IPS-18a (cell line): ENCODE data around the gene PHF10.
A peak's percentile ranks its signal among the peaks of the same experiment; 100 is the strongest.

Experiments
- H3K27ac ChIP-seq: one replicate; pipeline ENCODE4 v1.5.1; 2013; ENCODE audit warnings: low read length
- H3K27me3 ChIP-seq: one replicate; pipeline ENCODE4 v1.6.1; 2013; ENCODE audit warnings: mild to moderate bottlenecking, low read length; ENCODE audit not compliant: control insufficient read depth, insufficient read depth
- H3K36me3 ChIP-seq: one replicate; pipeline ENCODE4 v1.6.1; 2013; ENCODE audit warnings: low read depth, low read length; ENCODE audit not compliant: control insufficient read depth
- H3K4me1 ChIP-seq: one replicate; pipeline ENCODE4 v1.6.1; 2013; ENCODE audit warnings: low read depth, low read length; ENCODE audit not compliant: control insufficient read depth
- H3K4me3 ChIP-seq: one replicate; pipeline ENCODE4 v1.5.1; 2013; ENCODE audit warnings: low read length
- H3K9ac ChIP-seq: one replicate; pipeline ENCODE4 v1.6.1; 2013; ENCODE audit warnings: mild to moderate bottlenecking, low read length, moderate library complexity
- H3K9me3 ChIP-seq: one replicate; pipeline ENCODE4 v1.6.1; 2013; ENCODE audit warnings: low read depth, low read length; ENCODE audit not compliant: control insufficient read depth

PHF10 gene

GRCh38 chr6:169720207-169720855 lies 4.0 kb downstream of the PHF10 start:
- peaks cover 11% of the 10 kb centered on the region for H3K27me3 ChIP-seq
- H3K4me1 ChIP-seq = peaks cover 8% of the 10 kb centered on the region
- H3K4me3 ChIP-seq = no peak overlapping the region
- H3K36me3 ChIP-seq = peaks cover 21% of the 10 kb centered on the region
- H3K27ac ChIP-seq = no peak overlapping the region
- H3K9ac ChIP-seq = no peak overlapping the region
- H3K9me3 ChIP-seq = no peaks in the 10 kb centered on the region

DNA sequence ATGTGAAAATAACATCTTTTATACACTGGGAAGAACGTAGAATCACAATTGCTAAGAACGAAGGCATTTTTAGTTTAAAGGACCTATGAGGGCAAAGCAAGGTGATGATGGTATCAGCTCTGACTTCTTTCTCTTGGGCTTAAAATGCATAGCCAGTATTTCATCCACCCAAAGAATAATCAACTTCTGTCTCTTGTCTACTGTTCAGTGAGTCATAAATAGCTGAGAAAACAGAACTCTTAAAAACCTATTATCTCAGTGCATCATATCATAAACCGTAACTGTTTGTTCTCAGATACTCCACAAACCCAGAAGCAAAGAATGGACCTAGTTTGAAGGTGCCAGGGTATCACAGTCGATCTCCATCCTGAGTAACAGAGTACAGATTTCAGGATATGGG lies 5.2 kb downstream of the PHF10 start:
- Histone ChIP-seq H3K36me3 (peaks cover 34% of the 10 kb centered on the region), H3K27me3 (peaks cover 11% of the 10 kb centered on the region), H3K27ac (no peak overlapping the region), H3K4me3 (no peak overlapping the region), H3K9ac (no peak overlapping the region), H3K4me1 (peaks cover 8% of the 10 kb centered on the region), H3K9me3 (no peaks in the 10 kb centered on the region)

GRCh38 chr6:169714595-169714994 lies 9.7 kb downstream of the PHF10 start:
- Histone ChIP-seq H3K9me3 (no peaks in the 10 kb centered on the region), H3K9ac (no peak overlapping the region), H3K27me3 (no peaks in the 10 kb centered on the region), H3K27ac (no peak overlapping the region), H3K4me3 (no peak overlapping the region), H3K36me3 (peaks cover 65% of the 10 kb centered on the region), H3K4me1 (no peaks in the 10 kb centered on the region)

GRCh38 chr6:169714178-169714577 lies 10.1 kb downstream of the PHF10 start:
- Histone ChIP-seq H3K27me3 (no peaks in the 10 kb centered on the region), H3K9ac (no peak overlapping the region), H3K4me1 (no peaks in the 10 kb centered on the region), H3K4me3 (no peak overlapping the region), H3K36me3 (peaks cover 69% of the 10 kb centered on the region), H3K9me3 (no peaks in the 10 kb centered on the region), H3K27ac (no peak overlapping the region)

- Histone ChIP-seq H3K9me3 (no peaks in the 10 kb centered on the region), H3K36me3 (peaks cover 66% of the 10 kb centered on the region), H3K27me3 (no peaks in the 10 kb centered on the region), H3K4me3 (no peak overlapping the region), H3K4me1 (no peaks in the 10 kb centered on the region), H3K9ac (no peak overlapping the region), H3K27ac (no peak overlapping the region)
Measured at GRCh38 chr6:169710009-169710408, 14.3 kb downstream of the PHF10 start.

- H3K27ac ChIP-seq = no peak overlapping the region
- H3K4me1 ChIP-seq = no peaks in the 10 kb centered on the region
- no peak overlapping the region for H3K4me3 ChIP-seq
- peaks cover 62% of the 10 kb centered on the region for H3K36me3 ChIP-seq
- no peaks in the 10 kb centered on the region for H3K27me3 ChIP-seq
- no peaks in the 10 kb centered on the region for H3K9me3 ChIP-seq
- no peak overlapping the region for H3K9ac ChIP-seq
Measured at GRCh38 chr6:169709293-169709692, 15.0 kb downstream of the PHF10 start.

DNA sequence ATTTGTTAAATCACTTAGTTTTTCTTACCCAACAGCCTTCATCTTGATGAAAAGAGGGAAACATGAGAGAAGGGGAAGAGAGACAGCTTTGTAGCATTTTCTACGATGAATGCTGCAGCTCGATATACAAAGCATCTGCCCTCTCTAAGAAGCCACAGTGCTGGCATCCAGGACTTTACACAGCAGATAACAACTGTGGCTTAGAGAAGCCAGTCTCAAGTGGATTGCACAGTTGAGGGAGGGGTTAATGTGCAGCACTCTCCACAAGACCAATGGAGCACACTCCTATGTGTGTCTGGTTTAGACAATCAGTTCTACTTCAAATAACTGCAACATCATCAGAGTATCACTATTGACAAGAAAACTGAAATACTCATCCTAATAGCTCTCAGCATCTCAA lies 16.5 kb downstream of the PHF10 start:
- Histone ChIP-seq H3K27ac (no peak overlapping the region), H3K4me3 (no peak overlapping the region), H3K9ac (no peak overlapping the region), H3K4me1 (peaks cover 13% of the 10 kb centered on the region), H3K36me3 (peaks cover 53% of the 10 kb centered on the region), H3K27me3 (no peaks in the 10 kb centered on the region), H3K9me3 (no peaks in the 10 kb centered on the region)

DNA sequence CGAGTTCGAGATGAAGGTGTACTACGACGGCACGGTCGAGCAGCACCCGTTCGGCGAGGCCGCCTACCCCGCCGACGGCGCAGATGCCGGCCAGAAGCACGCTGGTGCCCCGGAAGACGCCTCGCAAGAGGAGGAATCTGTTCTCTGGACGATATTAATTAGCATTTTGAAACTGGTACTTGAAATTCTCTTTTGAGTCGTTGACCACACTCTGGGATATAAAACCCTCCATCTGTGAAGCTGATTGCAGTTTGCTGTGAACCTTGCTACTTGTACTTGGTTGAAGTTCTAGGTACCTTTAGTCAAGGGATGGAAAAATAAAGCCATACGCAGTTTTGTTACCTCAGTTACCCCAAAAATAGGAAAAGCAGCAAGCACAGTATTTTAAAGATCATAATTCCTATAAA lies 21.5 kb downstream of the PHF10 start:
- H3K9me3 ChIP-seq = no peaks in the 10 kb centered on the region
- no peaks in the 10 kb centered on the region for H3K27me3 ChIP-seq
- peak overlapping the region; percentile 93 for H3K4me3 ChIP-seq
- H3K27ac ChIP-seq = peak overlapping the region; percentile 80
- peak overlapping the region; percentile 89 for H3K9ac ChIP-seq
- H3K4me1 ChIP-seq = peaks cover 23% of the 10 kb centered on the region
- H3K36me3 ChIP-seq = peaks cover 19% of the 10 kb centered on the region

DNA sequence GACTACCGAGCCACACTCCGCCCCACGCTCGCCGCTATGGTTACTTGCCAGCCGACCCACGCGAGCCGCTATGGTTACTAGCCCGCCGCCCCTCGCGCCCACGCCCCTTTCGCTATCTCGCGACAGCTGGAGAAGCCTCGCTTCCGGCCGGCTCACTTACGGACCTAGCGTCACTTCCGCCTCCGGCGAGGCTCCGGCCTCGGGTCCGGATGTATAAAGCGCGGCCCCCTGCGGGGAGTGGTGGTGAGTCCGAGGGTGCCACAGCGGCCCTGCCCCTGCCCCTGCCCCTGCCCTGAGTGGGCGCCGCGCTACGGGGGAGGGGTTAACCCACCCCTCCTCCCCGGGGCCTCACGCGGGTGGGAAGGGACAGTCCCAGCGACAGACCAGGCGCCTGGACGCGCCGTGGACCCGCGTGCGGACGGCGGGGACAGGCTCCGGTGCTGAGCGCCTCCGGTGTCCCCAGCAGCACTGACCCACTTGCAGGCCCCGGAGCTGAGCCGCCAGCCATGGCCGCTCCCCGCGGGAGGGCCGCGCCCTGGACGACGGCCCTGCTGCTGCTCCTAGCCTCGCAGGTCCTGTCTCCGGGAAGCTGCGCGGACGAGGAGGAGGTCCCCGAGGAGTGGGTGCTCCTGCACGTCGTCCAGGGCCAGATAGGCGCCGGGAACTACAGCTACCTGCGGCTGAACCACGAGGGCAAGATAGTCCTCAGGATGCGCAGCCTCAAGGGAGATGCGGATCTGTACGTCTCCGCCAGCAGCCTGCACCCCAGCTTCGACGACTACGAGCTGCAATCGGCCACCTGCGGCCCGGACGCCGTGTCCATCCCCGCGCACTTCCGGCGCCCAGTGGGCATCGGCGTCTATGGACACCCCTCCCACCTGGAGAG lies 22.1 kb downstream of the PHF10 start, which contains the start of the genes C6orf120 and WDR27:
Gene C6orf120 (plus strand): TSS at position 173 of the 886 bp plus-strand sequence. CDS start 334 bp downstream, at position 507.
Gene WDR27 (minus strand): TSS at position 76 of the 886 bp plus-strand sequence. CDS start 13,024 bp downstream, outside the sequence.
- H3K4me3 ChIP-seq = peak within 1 kb of the TSS; percentile 93
- H3K4me1 ChIP-seq = peaks cover 23% of the 10 kb centered on the region
- no peaks in the 10 kb centered on the region for H3K9me3 ChIP-seq
- H3K36me3 ChIP-seq = peaks cover 14% of the 10 kb centered on the region
- H3K27ac ChIP-seq = peak within 1 kb of the TSS; percentile 80
- peak within 1 kb of the TSS; percentile 89 for H3K9ac ChIP-seq
- H3K27me3 ChIP-seq = no peaks in the 10 kb centered on the region

DNA sequence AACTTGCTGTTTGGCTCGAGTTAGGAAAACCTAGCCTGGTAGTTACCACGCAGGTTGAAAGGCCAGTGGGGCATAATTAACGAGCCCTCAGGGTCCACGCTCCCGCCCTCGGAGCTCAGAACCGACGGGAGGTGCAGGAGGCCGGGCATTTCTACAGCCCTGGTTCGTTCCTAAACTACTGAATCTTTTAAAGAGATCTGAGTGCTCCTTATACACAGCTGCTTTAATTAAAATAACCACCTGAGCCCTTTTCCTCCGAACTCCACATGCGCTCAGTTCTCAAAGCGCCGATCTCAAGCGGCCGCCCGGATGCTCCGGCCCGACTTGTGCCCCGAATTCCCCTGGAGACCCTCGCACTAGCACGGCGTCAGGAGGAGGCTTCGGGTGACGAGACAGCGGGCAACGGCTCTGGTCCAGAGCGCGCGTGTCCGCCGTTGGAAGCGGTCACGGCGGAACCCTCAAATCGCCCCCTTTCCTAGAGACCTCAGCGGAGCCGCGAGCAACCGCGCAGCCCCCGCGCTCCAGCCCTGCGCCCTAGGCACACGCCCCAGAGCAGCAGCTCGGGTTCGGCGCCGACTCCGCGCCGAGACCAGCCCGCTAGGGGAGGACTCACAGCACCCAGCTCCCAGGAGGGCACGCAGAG lies 22.9 kb downstream of the PHF10 start:
- Histone ChIP-seq H3K4me1 (peaks cover 23% of the 10 kb centered on the region), H3K36me3 (peaks cover 12% of the 10 kb centered on the region), H3K9ac (peak overlapping the region; percentile 89), H3K27ac (peak overlapping the region; percentile 27), H3K27me3 (no peaks in the 10 kb centered on the region), H3K9me3 (no peaks in the 10 kb centered on the region), H3K4me3 (peak overlapping the region; percentile 93)

GRCh38 chr6:169700296-169700695 lies 24.0 kb downstream of the PHF10 start:
- no peak overlapping the region for H3K27ac ChIP-seq
- H3K27me3 ChIP-seq = no peaks in the 10 kb centered on the region
- no peaks in the 10 kb centered on the region for H3K9me3 ChIP-seq
- no peak overlapping the region for H3K9ac ChIP-seq
- H3K4me3 ChIP-seq = peak overlapping the region; percentile 93
- H3K4me1 ChIP-seq = peaks cover 23% of the 10 kb centered on the region
- H3K36me3 ChIP-seq = peaks cover 9% of the 10 kb centered on the region
